Muscle layer of duodenum (tissue), 2 donors: Measurements from ENCODE around the gene SPATA9.

Experiments used
- H3K27ac ChIP-seq: one replicate; pipeline ENCODE4 v1.7.0; 2013; ENCODE audit warnings: mild to moderate bottlenecking, low read length
- H3K27me3 ChIP-seq: one replicate; pipeline ENCODE4 v1.7.0; 2013; ENCODE audit warnings: low read depth, mild to moderate bottlenecking, control low read depth, low read length
- H3K36me3 ChIP-seq, 2 donors: one replicate each; pipeline ENCODE4 v1.7.0; 2013; ENCODE audit warnings: low read length in 2 of 2, control low read depth in 1 of 2, mild to moderate bottlenecking in 1 of 2; ENCODE audit not compliant: insufficient read depth in 2 of 2, control insufficient read depth in 1 of 2
- H3K4me1 ChIP-seq, 2 donors: one replicate each; pipeline ENCODE4 v1.7.0; 2013; ENCODE audit warnings: low read length in 2 of 2, mild to moderate bottlenecking in 2 of 2, control low read depth in 1 of 2, moderate library complexity in 1 of 2; ENCODE audit not compliant: insufficient read depth in 2 of 2, control insufficient read depth in 1 of 2
- H3K4me3 ChIP-seq, 2 donors: one replicate each; pipeline ENCODE4 v1.7.0; 2013; ENCODE audit warnings: low read length in 2 of 2, low read depth in 1 of 2, mild to moderate bottlenecking in 1 of 2
- H3K9me3 ChIP-seq, 2 donors: one replicate each; pipeline ENCODE4 v1.7.0; 2013; ENCODE audit warnings: low read length in 2 of 2, control low read depth in 1 of 2, mild to moderate bottlenecking in 1 of 2; ENCODE audit not compliant: control insufficient read depth in 1 of 2
- donor health status: healthy.

Gene SPATA9

DNA sequence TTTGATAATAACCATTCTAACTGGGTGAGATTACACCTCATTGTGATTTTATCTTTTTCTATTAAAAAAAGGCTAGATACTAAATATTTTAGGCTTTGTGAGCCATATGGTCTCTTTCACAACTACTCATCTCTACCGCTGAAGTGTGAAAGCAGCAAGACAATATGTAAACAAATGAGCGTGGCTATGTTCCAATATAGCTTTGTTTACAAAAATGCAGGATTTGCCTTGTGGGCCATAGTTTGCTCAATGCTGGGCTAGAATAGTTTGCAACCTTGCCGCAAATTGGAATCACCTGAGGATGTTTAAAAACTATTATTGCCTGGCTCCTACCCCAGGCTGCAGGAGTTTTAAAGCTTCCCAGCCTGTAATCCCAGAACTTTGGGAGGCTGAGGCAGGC, 73.1 kb downstream of the SPATA9 start:
- H3K27me3 ChIP-seq = no peaks in the 10 kb centered on the region
- H3K9me3 ChIP-seq = peaks cover 0 to 13% of the 10 kb centered on the region in 2 donors
- H3K4me3 ChIP-seq = no peak overlapping the region
- no peaks in the 10 kb centered on the region for H3K36me3 ChIP-seq
- H3K4me1 ChIP-seq = no peaks in the 10 kb centered on the region
- H3K27ac ChIP-seq = no peak overlapping the region
